ENCODE results near the gene ZNF235.

- no peak for TF ChIP-seq POLR2A (IDR thresholded peaks at IDR 0.05; ENCODE audit: low read depth, low read length)
- no peak for TF ChIP-seq TAF1 (IDR thresholded peaks at IDR 0.05; ENCODE audit: low read depth, low read length)
- TF ChIP-seq POLR2AphosphoS5 (IDR thresholded peaks at IDR 0.05; ENCODE audit: low read depth, low read length): no peak
- TF ChIP-seq POU2F2 (IDR thresholded peaks at IDR 0.05; ENCODE audit: low read depth, low read length): no peak
Observed at GRCh38 chr19:44278181-44278690, 26.6 kb downstream of the ZNF235 start.
